Neural cell (in vitro differentiated cells): Measurements from ENCODE around the gene WDR33. TPM values are rescaled to one million over a fixed set of nuclear protein-coding genes. Genes with fewer than 3 reads are reported as not detected.

Source experiments
- H2AFZ ChIP-seq: fragments of 200-600, 300-800 bp; sonication (generic), shearing (Covaris generic); 2 replicates; pipeline ENCODE4 v1.6.0; 2014; ENCODE audit warnings: low read depth, mild to moderate bottlenecking, antibody characterized with exemption, low read length, moderate library complexity
- H3F3A ChIP-seq: fragments of 200-600 bp; shearing (Covaris generic); 2 replicates; pipeline ENCODE4 v1.6.1; 2016; ENCODE audit warnings: mild to moderate bottlenecking, moderate library complexity, mixed read lengths, antibody characterized with exemption, low read length; ENCODE audit not compliant: insufficient read depth, poor library complexity, severe bottlenecking
- H3K27ac ChIP-seq: fragments of 200-600, 300-800 bp; sonication (generic), shearing (Covaris generic); 2 replicates; pipeline ENCODE4 v1.5.1; 2014; ENCODE audit warnings: mild to moderate bottlenecking, low read length, moderate library complexity
- H3K27me3 ChIP-seq: fragments of 300-800, 200-600 bp; sonication (generic), shearing (Covaris generic); 2 replicates; pipeline ENCODE4 v1.6.0; 2014; ENCODE audit warnings: mild to moderate bottlenecking, low read depth, low read length, moderate library complexity; ENCODE audit not compliant: insufficient read depth
- H3K36me3 ChIP-seq: fragments of 300-800, 200-600 bp; sonication (generic), shearing (Covaris generic); 2 replicates; pipeline ENCODE4 v1.5.1; 2014; ENCODE audit warnings: mild to moderate bottlenecking, antibody characterized with exemption, low read length, moderate library complexity; ENCODE audit not compliant: insufficient read depth
- H3K4me2 ChIP-seq: fragments of 300-800, 200-600 bp; sonication (generic), shearing (Covaris generic); 2 replicates; pipeline ENCODE4 v1.6.0; 2014; ENCODE audit warnings: mild to moderate bottlenecking, low read length
- H3K4me3 ChIP-seq: fragments of 300-800, 200-600 bp; sonication (generic), shearing (Covaris generic); 2 replicates; pipeline ENCODE4 v1.5.1; 2014; ENCODE audit warnings: mild to moderate bottlenecking, low read length, moderate library complexity
- H3K79me2 ChIP-seq: fragments of 200-600 bp; shearing (Covaris generic); replicated peaks from 2 replicates; pipeline ENCODE4 v1.6.0; 2014; ENCODE audit warnings: mild to moderate bottlenecking, low read length, moderate library complexity; ENCODE audit not compliant: insufficient read depth
- H3K9ac ChIP-seq: fragments of 300-800, 200-600 bp; sonication (generic), shearing (Covaris generic); 2 replicates; pipeline ENCODE4 v1.6.1; 2016; ENCODE audit warnings: mild to moderate bottlenecking, low read length, mixed read lengths
- H3K9me2 ChIP-seq: fragments of 200-600 bp; shearing (Covaris generic); 2 replicates; pipeline ENCODE4 v1.6.1; 2016; ENCODE audit warnings: mild to moderate bottlenecking, low read length, mixed read lengths; ENCODE audit not compliant: insufficient read depth
- H3K9me3 ChIP-seq: fragments of 200-600, 300-800 bp; sonication (generic), shearing (Covaris generic); 2 replicates; pipeline ENCODE4 v1.6.1; 2016; ENCODE audit warnings: mild to moderate bottlenecking, mixed run types, low read length, moderate library complexity, mixed read lengths
- H4K20me1 ChIP-seq: fragments of 200-600 bp; shearing (Covaris generic); 2 replicates; pipeline ENCODE4 v1.6.1; 2016; ENCODE audit warnings: mild to moderate bottlenecking, mixed run types; ENCODE audit not compliant: insufficient read depth
- EP300 ChIP-seq: fragments of 450-650 bp; conservative IDR thresholded peaks from 2 replicates; pipeline ENCODE4 v1.6.1; 2014; ENCODE audit warnings: antibody characterized with exemption, mild to moderate bottlenecking, moderate library complexity; ENCODE audit not compliant: poor library complexity, severe bottlenecking
- EZH2 ChIP-seq: fragments of 200-600, 300-800 bp; shearing (Covaris generic), sonication (generic); IDR thresholded peaks from 2 replicates; pipeline ENCODE4 v1.6.1; 2014; ENCODE audit warnings: antibody characterized with exemption, low read length, borderline replicate concordance, mild to moderate bottlenecking; ENCODE audit not compliant: insufficient read depth, poor library complexity, severe bottlenecking
- MXI1 ChIP-seq: fragments of 450-650 bp; conservative IDR thresholded peaks from 2 replicates; pipeline ENCODE4 v1.6.1; 2014; ENCODE audit warnings: antibody characterized with exemption, mild to moderate bottlenecking; ENCODE audit not compliant: poor library complexity, severe bottlenecking
- POLR2AphosphoS5 ChIP-seq: IDR thresholded peaks from 2 replicates; pipeline ENCODE4 v1.6.1; 2012
- RAD21 ChIP-seq: fragments of 450-650 bp; conservative IDR thresholded peaks from 2 replicates; pipeline ENCODE4 v1.6.1; 2014; ENCODE audit warnings: antibody characterized with exemption, mild to moderate bottlenecking, moderate library complexity
- SMC3 ChIP-seq: fragments of 450-650 bp; conservative IDR thresholded peaks from 2 replicates; pipeline ENCODE4 v1.6.1; 2014; ENCODE audit warnings: antibody characterized with exemption, mild to moderate bottlenecking, moderate library complexity; ENCODE audit not compliant: poor library complexity
- TAF1 ChIP-seq: IDR thresholded peaks from 2 replicates; pipeline ENCODE4 v1.6.1; 2012; ENCODE audit warnings: low read depth
- polyA plus RNA-seq: library from polyadenylated mRNA; depleted of rRNA; stranded (reverse); fragments of >200 nt; gene quantifications from 2 replicates; pipeline ENCODE4 v1.2.3, GENCODE V29; 2014
- TF ChIP-seq, protein P1 (sequence below): fragments of 450-650 bp; IDR thresholded peaks from 2 replicates; pipeline ENCODE4 v1.5.1; 2014; ENCODE audit warnings: antibody characterized with exemption, mild to moderate bottlenecking, moderate library complexity; ENCODE audit not compliant: poor library complexity, severe bottlenecking
- TF ChIP-seq, protein P2 (sequence below): IDR thresholded peaks from 2 replicates; pipeline ENCODE4 v1.6.1; 2012; ENCODE audit warnings: borderline replicate concordance

The WDR33 gene
- polyA plus RNA-seq, 1 donor from 2014 or later = 58.7 TPM

DNA sequence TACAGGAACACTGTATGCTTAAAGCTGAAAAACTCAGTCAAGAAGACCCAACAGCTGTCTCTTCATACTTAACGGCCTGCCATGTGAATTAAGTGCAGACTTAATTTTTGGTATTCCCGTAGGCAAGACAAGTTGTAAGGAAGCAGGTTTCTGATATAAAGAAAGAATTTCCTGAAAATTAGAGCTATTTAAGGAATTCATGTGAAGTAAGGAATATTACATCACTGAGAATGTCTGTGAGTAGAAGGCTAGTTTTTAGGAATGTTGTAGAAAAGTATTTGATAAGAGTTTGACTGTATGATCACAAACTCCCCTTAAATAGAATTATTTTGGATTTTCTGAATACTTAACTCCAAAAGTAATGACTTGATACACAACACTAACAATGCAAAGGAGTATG, 51.0 kb downstream of the WDR33 start:
- Histone ChIP-seq H3K4me2 (no peak overlapping the region), H3K36me3 (peaks cover 18% of the 10 kb centered on the region), H2AFZ (no peak overlapping the region), H3K4me3 (no peak overlapping the region), H3K27ac (no peak overlapping the region), H3K27me3 (no peaks in the 10 kb centered on the region), H4K20me1 (no peaks in the 10 kb centered on the region), H3K9me2 (no peaks in the 10 kb centered on the region), H3K9me3 (no peaks in the 10 kb centered on the region), H3K9ac (no peak overlapping the region), H3F3A (no peaks in the 10 kb centered on the region), H3K79me2 (no peaks in the 10 kb centered on the region)
- TF ChIP-seq EP300 (no peak), MXI1 (no peak), SMC3 (no peak), RAD21 (no peak), POLR2AphosphoS5 (no peak), EZH2 (no peak), TAF1 (no peak)
- TF ChIP-seq, protein P1, sequence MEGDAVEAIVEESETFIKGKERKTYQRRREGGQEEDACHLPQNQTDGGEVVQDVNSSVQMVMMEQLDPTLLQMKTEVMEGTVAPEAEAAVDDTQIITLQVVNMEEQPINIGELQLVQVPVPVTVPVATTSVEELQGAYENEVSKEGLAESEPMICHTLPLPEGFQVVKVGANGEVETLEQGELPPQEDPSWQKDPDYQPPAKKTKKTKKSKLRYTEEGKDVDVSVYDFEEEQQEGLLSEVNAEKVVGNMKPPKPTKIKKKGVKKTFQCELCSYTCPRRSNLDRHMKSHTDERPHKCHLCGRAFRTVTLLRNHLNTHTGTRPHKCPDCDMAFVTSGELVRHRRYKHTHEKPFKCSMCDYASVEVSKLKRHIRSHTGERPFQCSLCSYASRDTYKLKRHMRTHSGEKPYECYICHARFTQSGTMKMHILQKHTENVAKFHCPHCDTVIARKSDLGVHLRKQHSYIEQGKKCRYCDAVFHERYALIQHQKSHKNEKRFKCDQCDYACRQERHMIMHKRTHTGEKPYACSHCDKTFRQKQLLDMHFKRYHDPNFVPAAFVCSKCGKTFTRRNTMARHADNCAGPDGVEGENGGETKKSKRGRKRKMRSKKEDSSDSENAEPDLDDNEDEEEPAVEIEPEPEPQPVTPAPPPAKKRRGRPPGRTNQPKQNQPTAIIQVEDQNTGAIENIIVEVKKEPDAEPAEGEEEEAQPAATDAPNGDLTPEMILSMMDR = no peak
- TF ChIP-seq, protein P2, sequence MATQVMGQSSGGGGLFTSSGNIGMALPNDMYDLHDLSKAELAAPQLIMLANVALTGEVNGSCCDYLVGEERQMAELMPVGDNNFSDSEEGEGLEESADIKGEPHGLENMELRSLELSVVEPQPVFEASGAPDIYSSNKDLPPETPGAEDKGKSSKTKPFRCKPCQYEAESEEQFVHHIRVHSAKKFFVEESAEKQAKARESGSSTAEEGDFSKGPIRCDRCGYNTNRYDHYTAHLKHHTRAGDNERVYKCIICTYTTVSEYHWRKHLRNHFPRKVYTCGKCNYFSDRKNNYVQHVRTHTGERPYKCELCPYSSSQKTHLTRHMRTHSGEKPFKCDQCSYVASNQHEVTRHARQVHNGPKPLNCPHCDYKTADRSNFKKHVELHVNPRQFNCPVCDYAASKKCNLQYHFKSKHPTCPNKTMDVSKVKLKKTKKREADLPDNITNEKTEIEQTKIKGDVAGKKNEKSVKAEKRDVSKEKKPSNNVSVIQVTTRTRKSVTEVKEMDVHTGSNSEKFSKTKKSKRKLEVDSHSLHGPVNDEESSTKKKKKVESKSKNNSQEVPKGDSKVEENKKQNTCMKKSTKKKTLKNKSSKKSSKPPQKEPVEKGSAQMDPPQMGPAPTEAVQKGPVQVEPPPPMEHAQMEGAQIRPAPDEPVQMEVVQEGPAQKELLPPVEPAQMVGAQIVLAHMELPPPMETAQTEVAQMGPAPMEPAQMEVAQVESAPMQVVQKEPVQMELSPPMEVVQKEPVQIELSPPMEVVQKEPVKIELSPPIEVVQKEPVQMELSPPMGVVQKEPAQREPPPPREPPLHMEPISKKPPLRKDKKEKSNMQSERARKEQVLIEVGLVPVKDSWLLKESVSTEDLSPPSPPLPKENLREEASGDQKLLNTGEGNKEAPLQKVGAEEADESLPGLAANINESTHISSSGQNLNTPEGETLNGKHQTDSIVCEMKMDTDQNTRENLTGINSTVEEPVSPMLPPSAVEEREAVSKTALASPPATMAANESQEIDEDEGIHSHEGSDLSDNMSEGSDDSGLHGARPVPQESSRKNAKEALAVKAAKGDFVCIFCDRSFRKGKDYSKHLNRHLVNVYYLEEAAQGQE = no peak

GRCh38 chr2:127754186-127754585, 56.8 kb downstream of the WDR33 start:
- Histone ChIP-seq H3K79me2 (no peaks in the 10 kb centered on the region), H3K36me3 (no peaks in the 10 kb centered on the region), H3K4me2 (no peak overlapping the region), H4K20me1 (no peaks in the 10 kb centered on the region), H3K4me3 (no peak overlapping the region), H2AFZ (no peak overlapping the region), H3K27ac (no peak overlapping the region), H3F3A (no peaks in the 10 kb centered on the region), H3K9me3 (no peaks in the 10 kb centered on the region), H3K27me3 (no peaks in the 10 kb centered on the region), H3K9me2 (no peaks in the 10 kb centered on the region), H3K9ac (no peak overlapping the region)
- TF ChIP-seq, protein P2 = no peak
- TF ChIP-seq SMC3 (no peak), POLR2AphosphoS5 (no peak), EZH2 (no peak), MXI1 (no peak), EP300 (no peak), RAD21 (no peak), TAF1 (no peak)
- TF ChIP-seq, protein P1 = no peak
